HG02588 (cell line): ENCODE data around the gene DNAH2.
"Not testable (repeated sequence)": the region's sequence is repeated elsewhere in the genome, so short reads cannot be mapped to it uniquely, and the experiment has no call there.

ENCODE experiments used
- ATAC-seq: cut with Tn5 transposase; IDR thresholded peaks from one replicate; pipeline ENCODE4 v1.9.1; 2021; ENCODE audit warnings: mild to moderate bottlenecking, moderate library complexity; ENCODE audit not compliant: unreplicated experiment

The DNAH2 gene

DNA sequence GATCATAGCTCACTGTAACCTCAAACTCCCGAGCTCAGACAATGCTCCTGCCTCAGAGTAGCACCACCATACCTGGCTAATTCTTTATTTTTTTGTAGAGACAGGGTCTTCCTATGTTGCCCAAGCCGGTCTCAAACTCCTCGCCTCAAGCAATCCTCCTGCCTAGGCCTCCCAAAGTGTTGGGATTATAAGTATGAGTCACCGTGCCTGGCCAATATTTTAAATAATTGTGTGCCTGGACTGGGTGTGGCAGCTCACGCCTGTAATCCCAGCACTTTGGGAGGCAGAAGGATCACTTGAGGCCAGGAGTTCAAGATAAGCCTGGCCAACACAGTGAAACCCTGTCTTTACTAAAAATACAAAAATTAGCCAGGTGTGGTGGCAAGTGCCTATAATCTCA is 146.8 kb downstream of the DNAH2 start:
- ATAC-seq, result not testable (repeated sequence)

DNA sequence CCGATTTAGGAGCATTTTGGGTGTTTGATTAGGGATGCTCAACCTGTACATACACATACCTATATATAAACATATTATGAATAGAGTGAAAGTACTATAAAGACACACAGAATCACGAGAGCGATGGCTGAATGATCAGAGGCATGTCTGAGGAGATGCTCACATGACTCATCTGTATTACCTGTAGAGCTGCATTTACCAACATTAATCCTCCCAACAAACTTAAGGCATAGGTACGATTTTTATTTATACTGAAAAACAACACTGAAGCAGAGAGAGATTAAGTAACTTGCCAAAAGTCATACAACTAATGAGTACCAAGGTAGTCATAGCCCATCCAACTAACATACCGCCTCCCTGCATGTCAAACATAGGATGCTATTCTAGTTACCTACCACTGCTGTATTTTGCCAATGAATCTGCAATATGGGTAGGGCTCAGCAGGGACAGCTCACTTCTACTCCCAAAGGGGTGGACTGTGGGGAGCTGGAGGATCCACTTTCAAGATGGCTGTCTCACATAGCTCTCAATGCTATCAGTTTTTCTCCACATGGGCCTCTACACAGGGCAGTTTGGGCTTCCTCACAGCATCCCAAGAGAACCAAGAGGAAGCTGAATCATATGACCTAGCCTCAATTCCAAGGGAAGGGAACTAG is 147.6 kb downstream of the DNAH2 start:
- ATAC-seq, result no peak

DNA sequence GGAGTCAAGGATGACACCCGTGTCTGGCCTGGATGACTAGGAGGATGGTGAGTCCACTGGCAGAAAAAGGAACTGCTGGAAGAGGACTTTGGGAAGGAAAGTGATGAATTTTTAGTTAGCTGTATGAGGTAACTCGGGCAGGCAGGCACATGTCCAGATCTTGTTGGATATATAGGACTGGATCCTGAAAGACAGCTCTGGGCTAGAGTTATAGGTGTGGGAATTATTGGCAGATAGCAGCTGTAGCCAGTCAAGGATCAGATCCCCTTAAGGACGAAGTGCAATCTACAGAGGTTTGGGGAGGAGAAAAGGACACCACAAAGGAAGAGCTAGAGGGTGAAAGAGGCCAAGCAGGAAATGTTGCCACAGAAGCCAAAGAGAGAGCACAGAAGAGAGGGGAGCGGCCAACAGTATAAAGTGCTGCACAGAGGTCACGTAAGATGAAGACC is 150.4 kb downstream of the DNAH2 start:
- ATAC-seq, result no peak

DNA sequence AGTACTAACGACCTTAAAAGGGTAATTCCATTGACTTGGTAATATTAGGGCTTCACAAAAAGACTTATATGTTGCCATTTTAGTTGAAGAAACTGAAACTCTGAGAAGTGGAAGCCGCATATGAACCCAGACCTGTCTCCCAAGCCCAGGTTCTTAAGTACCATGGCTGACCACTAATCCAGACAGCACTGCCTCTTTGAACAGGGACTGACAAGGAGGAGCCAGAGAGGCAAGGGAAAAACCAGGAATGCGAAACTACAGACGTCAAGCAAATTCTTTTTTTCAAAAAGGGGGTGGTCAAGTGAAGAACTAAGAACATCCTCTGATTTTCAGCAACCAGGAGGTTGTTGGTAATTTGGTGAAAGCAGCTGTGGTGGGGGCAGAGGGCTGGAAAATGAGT is 155.5 kb downstream of the DNAH2 start:
- no peak for ATAC-seq

DNA sequence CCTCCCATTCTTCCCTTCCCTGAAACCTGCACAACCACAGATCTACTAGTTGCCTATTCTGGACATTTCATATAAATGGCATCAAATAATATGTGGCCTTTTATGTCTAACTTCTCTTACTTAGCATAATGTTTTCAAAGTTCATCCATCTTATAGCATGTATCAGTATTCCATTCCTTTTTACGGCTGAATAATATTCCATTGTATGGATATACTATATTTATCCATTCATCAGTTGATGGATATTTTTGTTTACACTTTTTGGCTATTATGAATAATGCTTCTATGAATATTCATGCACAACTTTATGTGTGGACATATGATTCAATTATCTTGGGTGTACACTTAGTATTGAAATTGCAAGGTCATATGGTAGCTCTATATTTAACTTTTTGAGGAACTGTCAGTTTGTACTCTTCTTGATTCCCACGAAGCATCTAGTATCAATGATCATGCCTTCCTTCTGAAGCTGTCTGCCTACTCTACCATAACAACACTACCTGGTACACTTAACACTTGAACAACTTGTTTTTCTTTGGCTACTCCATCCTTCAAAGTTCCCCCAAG is 158.3 kb downstream of the DNAH2 start:
- ATAC-seq, result no peak

DNA sequence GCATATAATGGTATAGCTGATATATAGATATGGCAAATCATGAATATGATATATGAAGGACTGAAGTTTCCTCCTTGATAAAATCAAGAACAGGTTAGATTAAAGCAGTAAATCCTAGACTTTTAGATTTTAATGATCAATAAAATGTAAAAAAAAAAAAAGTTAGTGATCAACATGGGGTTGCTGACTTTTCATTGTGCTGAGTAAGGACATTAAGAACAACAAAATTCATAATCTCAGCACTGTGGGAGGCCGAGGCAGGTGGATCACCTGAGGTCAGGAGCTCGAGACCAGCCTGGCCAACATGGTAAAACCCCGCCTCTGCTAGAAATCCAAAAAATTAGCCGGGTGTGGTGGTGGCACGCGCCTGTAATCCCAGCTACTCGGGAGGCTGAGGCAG is 160.7 kb downstream of the DNAH2 start:
- no peak for ATAC-seq

DNA sequence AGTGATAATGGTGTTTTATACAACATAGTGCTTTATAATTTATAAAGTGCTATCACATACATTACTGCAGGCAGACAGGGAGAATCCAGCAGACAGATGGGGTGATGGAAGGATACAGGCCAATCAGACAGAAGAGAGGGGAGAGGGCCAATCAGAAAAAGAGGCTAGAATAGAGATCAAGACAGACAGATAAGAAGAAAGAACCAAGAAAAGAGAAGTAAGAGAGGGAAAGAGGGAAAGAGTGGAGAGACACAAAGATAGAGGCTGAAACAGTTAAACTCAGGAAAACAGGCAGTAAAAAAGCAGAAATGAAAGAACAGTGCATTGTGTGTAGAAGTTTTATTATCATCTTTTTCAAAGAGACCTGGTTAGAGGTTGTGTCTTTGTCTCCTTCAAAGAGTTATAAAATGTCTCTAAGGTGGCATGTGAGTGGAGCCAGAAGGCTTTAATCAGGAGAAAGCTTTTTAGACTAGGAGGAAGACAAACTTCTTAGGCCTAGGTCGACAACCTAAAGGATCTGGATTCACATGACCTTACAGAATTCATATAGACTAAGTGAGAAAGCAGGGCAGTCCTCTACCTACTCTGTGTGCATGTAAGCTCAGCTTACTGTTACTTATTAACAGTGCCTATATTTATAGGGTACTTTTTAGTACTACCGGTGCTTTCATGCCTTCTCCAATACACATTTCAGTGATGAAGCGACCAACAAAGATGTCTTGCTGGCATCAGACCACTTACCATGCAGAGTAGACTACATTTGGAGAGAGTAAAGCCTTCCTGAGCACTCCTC is 162.7 kb downstream of the DNAH2 start:
- no peak for ATAC-seq

DNA sequence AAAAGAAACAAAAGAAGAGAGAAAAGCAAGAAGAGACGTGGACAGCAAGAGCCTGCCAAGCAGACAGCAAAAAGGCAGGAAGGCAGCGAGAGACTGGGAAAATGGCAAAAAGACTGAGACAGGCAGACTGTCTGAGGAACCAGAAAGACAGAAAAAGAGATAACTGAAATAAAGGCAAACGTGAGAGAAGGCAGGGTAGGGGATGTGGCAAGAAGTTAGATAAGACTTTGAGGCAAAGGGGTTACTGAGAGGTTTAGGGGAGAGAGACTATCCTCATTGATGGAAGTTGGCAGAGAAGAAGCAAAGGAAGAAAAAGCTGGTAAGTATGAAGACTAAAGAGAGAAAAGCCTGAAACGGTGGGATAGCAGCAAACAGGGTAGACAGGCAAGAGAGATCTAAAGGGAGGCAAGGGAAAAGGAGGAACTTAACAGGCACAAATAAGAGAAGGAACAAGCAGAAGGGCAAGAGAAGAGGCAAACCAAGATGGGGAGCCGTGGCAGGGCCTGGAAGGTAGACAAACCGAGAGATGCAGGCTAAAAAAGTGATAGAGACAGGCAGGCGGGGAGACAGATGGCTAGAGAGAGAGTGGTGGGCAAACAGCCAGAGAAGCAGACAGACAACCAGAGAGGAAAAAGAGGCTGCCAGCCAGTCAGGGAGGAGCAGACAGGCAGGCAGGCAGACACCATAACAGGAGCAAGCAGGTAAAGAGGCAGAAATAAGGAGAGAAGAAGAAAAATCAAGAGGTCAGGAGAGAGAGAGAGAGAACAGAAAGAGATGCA is 163.9 kb downstream of the DNAH2 start:
- no peak for ATAC-seq

DNA sequence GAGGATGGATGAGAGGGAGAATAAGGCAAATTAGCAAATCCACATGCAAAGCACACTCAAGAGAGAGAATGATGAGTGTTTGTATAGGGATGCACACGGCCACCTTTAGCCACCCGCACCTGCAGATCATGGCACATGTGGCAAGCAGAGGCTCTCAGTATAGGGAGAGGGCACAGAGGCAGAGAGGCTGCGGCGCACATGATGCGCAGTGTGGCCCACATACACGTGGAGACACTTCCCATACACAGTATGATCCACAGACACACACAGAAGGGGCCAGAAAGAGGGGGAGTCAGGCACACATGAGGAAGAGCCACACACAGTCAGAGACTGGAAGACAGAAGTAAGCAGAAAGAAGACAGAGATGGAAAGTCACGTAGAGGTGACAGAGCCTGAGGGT is 164.5 kb downstream of the DNAH2 start:
- no peak for ATAC-seq

DNA sequence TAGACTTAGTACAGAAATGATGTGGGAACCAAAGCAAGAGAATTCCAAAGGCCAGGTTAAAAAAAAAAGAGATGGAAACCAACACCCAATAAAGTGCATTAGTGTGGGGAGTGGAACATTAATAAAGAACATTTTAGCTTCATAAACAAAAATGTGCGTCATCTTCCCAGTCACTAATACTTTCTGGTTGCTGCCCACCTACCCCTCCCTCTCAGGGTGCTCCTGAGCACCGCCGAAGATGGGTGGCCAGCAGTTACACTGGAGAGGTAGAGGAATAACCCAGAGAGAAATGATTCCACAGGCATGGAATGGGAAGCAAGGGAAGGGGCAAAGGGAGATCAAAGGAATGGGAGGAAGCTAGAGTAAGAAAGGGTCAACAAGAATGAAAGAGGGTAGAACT is 165.1 kb downstream of the DNAH2 start:
- ATAC-seq, result no peak
